Stimulated activated effector memory CD8-positive, alpha-beta T cell treated with anti-CD3 and anti-CD28 coated beads, Interleukin-12 subunit alpha, Interleukin-12 subunit beta, amount 100 ng/mL, for 72 hours (primary cell): Measurements from ENCODE around the gene SAPCD1.
A peak's percentile ranks its signal among the peaks of the same experiment; 100 is the strongest.

ENCODE experiments used
- ATAC-seq: fragments of 150-1000 bp; cut with Tn5 transposase; 2 replicates; pipeline ENCODE4 v1.10.0; 2021
- DNase-seq, 2 donors: peaks; one replicate each; pipeline ENCODE4 v3.0.0; 2021 to 2022; ENCODE audit warnings: low spot score in 2 of 2
- H3K27ac Mint-ChIP-seq: one replicate; pipeline ENCODE4 v1.8.0; 2022; ENCODE audit warnings: mild to moderate bottlenecking, mixed read lengths
- H3K36me3 Mint-ChIP-seq: one replicate; pipeline ENCODE4 v1.8.0; 2022; ENCODE audit warnings: mild to moderate bottlenecking, mixed read lengths
- H3K4me1 Mint-ChIP-seq: one replicate; pipeline ENCODE4 v1.8.0; 2022; ENCODE audit warnings: mixed read lengths
- H3K4me3 Mint-ChIP-seq: one replicate; pipeline ENCODE4 v1.8.0; 2022; ENCODE audit warnings: mild to moderate bottlenecking, mixed read lengths
- H3K9me3 Mint-ChIP-seq: one replicate; pipeline ENCODE4 v1.8.0; 2022; ENCODE audit warnings: mixed read lengths

The SAPCD1 gene

DNA sequence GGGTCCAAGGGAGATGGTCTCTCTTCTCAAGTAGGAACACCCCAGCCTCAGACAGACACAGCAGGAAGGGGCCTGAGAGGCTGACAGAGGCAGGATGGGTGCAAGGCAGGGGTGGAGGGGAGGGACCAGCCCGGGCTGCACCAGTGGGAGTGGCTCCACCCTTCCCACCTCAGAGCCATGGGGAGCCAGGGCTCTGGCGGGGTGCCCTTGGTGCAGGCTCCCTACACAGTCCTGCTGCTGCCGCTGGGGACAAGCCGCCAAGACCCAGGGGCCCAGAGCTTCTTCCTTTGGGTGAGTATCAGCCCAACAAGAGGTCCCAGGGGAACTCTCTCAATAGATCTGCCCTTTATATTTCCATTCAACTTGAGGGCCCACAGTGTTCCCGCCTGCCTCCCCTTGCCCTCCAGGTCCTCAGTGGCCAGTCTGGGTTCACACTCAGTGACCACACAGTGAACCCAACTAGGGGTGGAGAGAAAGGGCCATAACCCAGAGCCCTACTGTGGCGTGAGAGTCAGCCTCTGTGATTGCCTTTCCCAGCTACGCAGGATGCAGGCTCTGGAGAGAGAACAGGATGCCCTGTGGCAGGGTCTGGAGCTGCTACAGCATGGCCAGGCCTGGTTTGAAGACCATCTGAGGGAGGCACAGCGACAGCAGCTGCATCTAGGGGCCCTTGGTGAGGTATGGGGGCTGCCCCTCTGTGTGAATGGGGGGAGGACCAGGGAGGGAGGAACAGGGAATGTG, 592 bp downstream of the SAPCD1 start:
- Mint-ChIP-seq H3K9me3 (no peaks in the 10 kb centered on the region), H3K36me3 (peaks cover 22% of the 10 kb centered on the region), H3K4me3 (no peak overlapping the region), H3K4me1 (peaks cover 25% of the 10 kb centered on the region), H3K27ac (peak overlapping the region; percentile 88)
- DNase-seq, result no peak
- no peak for ATAC-seq

DNA sequence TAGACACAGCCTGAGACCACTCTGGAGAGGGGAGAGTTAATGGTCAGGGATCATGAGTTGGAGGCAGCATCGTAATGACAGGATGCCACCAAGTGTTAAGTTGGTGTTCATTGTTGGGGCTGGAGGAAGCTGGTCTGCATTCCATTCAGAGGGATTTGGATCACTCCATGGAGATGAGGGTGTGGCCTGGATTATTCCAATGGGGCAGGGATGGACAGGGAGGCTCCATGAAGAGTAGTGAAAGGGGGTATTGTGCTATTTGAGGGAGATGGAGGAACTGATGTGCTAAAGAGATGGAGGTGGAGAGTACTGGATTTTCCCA, 1.1 kb downstream of the SAPCD1 start:
- no peak overlapping the region for H3K4me3 Mint-ChIP-seq
- peak overlapping the region; percentile 88 for H3K27ac Mint-ChIP-seq
- no peak for ATAC-seq
- no peaks in the 10 kb centered on the region for H3K9me3 Mint-ChIP-seq
- peaks cover 22% of the 10 kb centered on the region for H3K36me3 Mint-ChIP-seq
- H3K4me1 Mint-ChIP-seq, result peaks cover 27% of the 10 kb centered on the region
- DNase-seq, result no peak

DNA sequence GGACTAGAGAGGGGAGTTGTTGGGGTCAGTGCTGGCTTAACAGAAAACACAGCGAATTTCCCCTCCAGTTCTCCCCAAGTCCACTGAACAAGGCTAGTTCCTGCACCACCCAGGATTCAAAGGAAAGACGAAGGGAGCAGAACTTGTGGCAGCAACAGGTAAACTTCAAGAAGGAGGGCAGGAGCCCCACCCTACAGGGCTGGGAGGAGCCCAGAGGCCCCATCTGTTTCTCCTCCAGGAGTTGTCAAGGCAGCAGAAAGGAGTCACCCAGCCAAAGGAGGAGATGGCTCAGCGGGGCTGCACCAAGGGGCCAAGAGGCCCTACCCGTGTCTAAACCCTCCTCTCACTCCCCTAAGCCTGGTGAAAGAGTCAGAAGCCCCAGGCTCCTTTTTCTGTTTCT, 1.7 kb downstream of the SAPCD1 start:
- no peak for DNase-seq
- no peak overlapping the region for H3K4me3 Mint-ChIP-seq
- H3K9me3 Mint-ChIP-seq, result no peaks in the 10 kb centered on the region
- ATAC-seq, result no peak
- H3K36me3 Mint-ChIP-seq, result peaks cover 22% of the 10 kb centered on the region
- peak overlapping the region; percentile 88 for H3K27ac Mint-ChIP-seq
- peaks cover 27% of the 10 kb centered on the region for H3K4me1 Mint-ChIP-seq

DNA sequence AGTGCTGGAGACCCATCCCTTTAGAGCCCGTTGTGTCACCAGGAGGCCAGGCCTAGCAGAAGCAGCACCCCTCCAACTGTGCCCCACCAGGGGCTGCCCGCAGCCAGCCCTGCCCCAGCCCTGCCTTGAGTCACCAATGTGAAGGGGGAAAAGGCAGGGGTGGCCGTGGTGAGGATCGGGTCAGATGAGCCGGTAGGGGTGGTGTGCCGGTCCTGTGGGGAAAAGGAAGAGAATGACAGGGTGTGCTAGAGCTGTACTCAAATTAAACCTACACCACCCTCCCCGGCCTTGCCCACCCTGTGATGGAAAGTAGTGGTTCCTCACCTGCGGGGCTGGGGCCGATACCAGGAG, 3.1 kb downstream of the SAPCD1 start:
- Mint-ChIP-seq H3K4me1 (peaks cover 35% of the 10 kb centered on the region), H3K4me3 (no peak overlapping the region), H3K36me3 (peaks cover 20% of the 10 kb centered on the region), H3K9me3 (no peaks in the 10 kb centered on the region), H3K27ac (peak overlapping the region; percentile 78)
- no peak for ATAC-seq
- DNase-seq, result no peak

DNA sequence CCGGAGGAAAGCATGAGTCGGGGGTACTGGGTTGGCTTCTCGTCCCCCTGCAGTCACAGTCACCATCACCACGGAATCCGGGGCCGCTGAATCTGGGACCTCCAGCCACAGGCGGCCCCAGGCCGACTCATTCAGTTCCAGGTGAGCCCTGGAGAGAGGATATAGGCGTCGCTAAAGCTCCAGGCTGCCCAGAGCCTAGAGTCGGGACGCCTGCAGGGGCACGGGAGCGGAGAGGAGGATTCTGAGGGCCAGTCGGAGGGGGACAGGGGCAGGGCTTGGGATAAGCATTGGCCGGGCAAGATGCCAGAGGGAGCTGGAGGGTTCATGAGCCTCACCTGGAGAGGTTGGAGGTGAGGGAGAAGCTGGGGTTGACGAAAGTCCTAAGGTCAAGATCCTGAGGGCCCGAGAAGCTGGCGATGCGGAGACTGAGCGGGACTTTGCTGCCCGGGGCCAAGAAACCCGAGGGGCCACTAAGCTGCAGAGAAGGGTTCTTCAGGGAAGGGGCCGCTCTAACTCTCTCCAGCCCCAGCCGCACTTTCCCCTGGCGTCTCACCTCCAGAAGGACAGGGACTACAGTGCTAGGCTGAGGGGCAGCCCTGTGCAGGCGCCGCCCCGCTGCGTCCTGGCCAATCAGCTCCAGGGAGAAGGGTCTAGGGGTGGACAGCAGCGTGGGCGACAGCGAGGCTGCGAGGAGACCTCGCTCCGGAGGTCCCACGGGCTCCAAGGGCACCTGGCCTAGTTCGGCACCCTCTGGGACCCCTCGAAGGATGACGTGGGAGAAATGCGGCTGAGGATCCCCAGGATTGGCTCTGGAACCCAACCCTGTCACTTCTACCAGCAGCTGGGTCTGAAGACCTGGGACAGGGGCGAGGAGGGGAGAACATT, 3.7 kb downstream of the SAPCD1 start:
- Mint-ChIP-seq H3K9me3 (no peaks in the 10 kb centered on the region), H3K27ac (peak overlapping the region; percentile 78), H3K4me3 (no peak overlapping the region), H3K36me3 (peaks cover 13% of the 10 kb centered on the region), H3K4me1 (peaks cover 35% of the 10 kb centered on the region)
- DNase-seq (no peak), ATAC-seq (no peak)

DNA sequence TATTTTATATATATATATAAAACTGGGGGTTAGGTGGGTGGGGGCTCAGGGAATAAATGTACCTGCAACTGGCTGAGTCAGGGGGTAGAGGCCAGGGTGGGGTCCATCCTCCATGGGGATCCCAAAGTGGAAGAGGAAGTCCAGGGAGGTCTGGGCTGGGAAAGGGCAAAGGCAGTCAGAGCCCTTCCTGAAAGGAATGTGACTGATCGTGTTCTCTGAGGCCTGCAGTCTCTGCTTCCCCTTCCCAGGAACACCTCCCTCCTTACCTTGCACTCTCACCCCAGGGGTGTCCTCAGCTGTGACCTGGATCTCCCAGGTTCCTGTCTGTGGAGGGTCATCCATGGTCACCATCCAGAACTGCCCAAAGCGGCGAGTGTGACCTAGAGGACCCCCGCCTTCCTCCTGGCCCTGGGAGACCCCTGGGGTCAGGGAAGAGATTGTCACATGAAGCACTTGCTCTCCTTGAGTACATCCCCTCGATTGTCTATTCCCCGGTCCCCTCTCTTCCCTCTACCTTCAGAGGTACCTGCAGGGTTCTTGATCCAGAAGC, 4.7 kb downstream of the SAPCD1 start:
- DNase-seq (no peak), ATAC-seq (no peak)
- H3K27ac Mint-ChIP-seq, result no peak overlapping the region
- H3K9me3 Mint-ChIP-seq, result no peaks in the 10 kb centered on the region
- peaks cover 31% of the 10 kb centered on the region for H3K4me1 Mint-ChIP-seq
- peaks cover 5% of the 10 kb centered on the region for H3K36me3 Mint-ChIP-seq
- no peak overlapping the region for H3K4me3 Mint-ChIP-seq

DNA sequence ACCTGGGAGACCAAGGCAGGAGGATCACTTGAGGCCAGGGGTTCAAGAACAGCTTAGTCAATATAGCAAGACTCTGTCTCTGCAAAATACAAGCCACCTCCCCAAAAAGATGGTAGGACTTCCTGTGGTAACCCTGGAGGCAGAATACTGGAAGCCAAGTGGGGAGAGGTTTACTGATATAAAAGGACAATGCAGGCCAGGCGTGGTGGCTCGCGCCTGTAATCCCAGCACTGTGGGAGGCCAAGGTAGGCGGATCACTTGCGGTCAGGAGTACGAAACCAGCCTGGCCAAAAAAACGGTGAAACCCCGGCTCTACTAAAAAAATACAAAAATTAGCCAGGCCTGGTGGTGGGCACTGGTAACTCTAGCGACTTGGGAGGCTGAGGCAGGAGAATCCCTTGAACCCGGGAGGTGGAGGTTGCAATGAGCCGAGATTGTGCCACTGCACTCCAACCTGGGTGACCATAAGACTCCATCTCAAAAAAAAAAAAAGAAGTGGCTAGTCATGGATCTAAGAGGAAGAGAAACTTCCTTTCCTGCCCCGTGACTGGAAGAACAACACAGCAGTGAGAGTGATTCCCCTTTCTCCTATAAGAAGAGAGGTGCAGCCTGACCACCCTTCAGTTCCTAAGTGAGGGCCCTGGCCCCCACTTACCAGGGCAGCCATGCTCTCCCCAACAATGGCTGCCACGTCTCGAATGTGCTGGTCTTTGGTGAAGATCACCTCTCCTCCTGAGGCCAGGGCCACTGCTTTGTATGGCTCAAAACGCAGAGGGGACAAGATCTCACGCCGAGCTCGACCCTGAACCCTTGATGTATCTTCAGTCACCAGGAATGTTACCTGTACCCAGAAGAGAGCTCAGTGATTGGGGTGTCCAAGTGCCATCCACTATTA, 6.2 kb downstream of the SAPCD1 start:
- H3K4me3 Mint-ChIP-seq, result no peak overlapping the region
- no peak for DNase-seq
- ATAC-seq, result no peak
- H3K9me3 Mint-ChIP-seq, result no peaks in the 10 kb centered on the region
- no peaks in the 10 kb centered on the region for H3K36me3 Mint-ChIP-seq
- H3K4me1 Mint-ChIP-seq, result peaks cover 33% of the 10 kb centered on the region
- no peak overlapping the region for H3K27ac Mint-ChIP-seq

DNA sequence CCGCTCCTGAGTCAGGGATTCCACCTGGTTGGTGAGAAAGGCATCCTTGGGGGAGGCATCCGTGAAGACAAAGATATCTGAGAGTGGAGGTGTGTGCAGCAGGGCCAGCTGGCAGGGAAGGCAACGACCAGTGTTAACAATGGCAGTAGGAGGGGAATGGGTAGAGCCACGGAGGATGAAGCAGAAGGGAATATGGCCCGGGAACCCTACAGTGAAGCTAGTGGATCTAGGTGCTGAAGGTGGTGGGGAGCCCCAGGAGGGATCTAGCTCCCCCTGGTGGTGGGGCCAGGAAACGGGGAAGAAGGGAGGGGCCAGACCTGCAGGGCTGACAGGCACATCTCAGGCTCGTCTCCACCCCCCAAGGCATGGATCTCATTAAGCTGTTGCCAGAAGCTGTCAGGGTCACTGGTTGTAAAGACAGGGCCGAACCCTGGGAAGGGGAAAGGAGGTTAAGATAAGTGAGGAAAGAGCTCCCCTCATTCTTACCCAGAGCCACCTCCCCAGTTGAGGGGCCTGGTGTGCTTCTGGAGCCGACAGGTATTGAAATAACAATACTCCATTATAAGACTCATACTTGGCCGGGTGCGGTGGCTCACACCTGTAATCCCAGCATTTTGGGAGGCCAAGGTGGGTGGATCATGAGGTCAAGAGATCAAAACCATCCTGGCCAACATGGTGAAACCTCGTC, 7.4 kb downstream of the SAPCD1 start:
- Mint-ChIP-seq H3K4me1 (peaks cover 30% of the 10 kb centered on the region), H3K27ac (peak overlapping the region; percentile 33)
- ATAC-seq, result peak; percentile 88

DNA sequence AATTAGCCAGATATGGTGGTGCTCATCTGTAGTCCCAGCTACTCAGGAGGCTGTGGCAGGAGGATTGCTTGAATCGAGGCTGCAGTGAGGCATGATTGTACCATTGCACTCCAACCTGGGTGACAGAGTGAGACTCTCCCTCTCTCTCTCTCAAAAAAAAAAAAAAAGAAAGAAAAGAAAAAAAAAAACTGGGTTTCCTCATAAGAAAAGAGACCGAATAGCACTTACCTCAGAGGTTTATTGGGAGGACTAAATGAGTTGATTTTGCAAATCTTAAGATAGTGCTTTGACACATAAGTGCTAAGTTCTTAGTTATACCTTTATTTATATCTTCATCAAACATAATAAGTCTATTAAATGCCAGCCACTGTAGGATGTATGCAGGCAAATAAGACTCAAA, 8.4 kb downstream of the SAPCD1 start:
- no peak overlapping the region for H3K27ac Mint-ChIP-seq
- H3K4me3 Mint-ChIP-seq, result no peak overlapping the region
- no peaks in the 10 kb centered on the region for H3K36me3 Mint-ChIP-seq
- peaks cover 34% of the 10 kb centered on the region for H3K4me1 Mint-ChIP-seq
- no peaks in the 10 kb centered on the region for H3K9me3 Mint-ChIP-seq
- DNase-seq (no peak), ATAC-seq (no peak)

More for the DNA sequence above, 7.4 kb downstream of the SAPCD1 start:
- H3K9me3 Mint-ChIP-seq, result no peaks in the 10 kb centered on the region
- H3K36me3 Mint-ChIP-seq, result no peaks in the 10 kb centered on the region
- DNase-seq, result peak; percentile 77 to 93
- no peak overlapping the region for H3K4me3 Mint-ChIP-seq

DNA sequence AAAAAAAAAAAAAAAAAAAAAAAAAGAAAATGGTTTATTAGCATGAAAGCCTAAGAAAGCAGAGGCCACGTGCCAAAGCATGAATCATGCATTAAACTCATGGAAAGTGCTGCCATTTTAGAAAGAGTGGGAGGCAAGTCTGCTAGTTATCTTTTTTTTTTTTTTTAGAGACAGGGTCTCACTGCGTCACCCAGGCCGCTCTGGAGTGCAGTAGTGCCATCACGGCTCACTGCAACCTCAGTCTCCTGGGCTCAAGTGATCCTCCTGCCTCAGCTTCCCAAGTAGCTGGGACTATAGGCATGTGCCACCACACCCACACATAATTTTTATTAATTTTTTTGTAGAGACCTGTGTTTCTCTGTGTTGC, 9.5 kb downstream of the SAPCD1 start:
- peak overlapping the region; percentile 37 for H3K4me3 Mint-ChIP-seq
- H3K4me1 Mint-ChIP-seq, result peaks cover 45% of the 10 kb centered on the region
- H3K27ac Mint-ChIP-seq, result no peak overlapping the region
- no peaks in the 10 kb centered on the region for H3K9me3 Mint-ChIP-seq
- ATAC-seq (no peak), DNase-seq (no peak)
- H3K36me3 Mint-ChIP-seq, result peaks cover 3% of the 10 kb centered on the region

DNA sequence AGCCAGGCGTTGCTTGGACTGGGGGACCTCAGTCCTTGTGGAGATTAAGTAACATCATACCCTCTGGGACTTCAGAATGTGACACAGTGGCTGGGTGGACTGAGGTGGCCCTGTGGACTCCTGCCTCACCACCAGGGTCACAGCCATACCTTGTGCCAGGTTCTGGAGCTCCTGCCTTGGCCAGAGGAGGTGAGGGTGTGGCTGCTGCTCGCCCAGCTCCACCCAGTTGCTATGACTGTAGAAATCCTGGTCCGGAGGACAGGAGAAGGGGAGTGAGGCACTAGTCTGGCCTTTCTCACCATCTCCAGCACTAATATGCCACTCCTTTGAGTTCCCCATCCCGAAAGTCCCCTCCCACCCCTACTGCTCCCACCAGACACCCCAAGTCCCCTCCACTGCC, 12.7 kb downstream of the SAPCD1 start:
- H3K9me3 Mint-ChIP-seq, result no peaks in the 10 kb centered on the region
- DNase-seq (no peak), ATAC-seq (no peak)
- peaks cover 28% of the 10 kb centered on the region for H3K36me3 Mint-ChIP-seq
- H3K27ac Mint-ChIP-seq, result peak overlapping the region; percentile 91
- peaks cover 39% of the 10 kb centered on the region for H3K4me1 Mint-ChIP-seq
- H3K4me3 Mint-ChIP-seq, result no peak overlapping the region

DNA sequence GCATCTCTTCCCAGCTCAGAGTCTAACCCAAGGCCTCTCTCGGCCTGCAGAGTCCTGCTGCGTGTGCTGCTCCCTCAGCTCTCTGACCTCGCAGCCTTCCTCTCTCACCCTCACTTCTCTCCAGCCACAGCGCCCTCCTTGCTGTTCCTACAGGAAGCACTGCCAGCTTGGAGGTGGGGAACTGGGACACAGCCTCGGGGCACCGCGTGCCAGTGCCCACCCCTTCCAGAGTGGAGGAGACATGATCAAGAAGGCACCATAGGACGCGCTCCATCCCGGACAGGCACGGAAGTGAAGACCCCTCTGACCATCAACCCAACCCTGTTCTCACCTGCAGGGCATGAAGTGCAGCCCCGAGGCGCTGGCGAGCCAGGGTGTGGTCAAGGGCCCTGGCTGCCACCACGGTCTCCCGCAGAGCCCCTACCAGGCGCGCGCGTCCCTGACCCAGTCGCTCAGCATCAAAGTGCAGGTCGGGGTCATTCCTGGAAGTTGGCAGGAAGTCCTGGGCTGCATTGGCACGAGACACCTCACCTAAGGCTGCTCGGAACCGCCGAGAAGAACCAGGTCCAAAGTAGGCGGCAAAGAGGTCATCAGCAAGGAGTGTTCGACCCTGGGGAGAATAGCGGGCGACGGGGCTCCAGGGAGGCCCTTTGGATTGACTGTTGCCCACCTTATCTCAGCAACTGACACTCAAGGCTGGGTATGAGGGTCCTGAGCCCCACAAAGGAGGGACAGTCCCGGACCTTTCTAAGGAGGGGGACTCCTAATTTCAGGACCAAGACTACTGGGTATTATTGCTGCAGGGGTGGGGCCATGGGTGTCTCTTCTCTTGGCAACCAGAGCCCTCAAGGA, 13.4 kb downstream of the SAPCD1 start:
- peak overlapping the region; percentile 68 for H3K4me3 Mint-ChIP-seq
- H3K27ac Mint-ChIP-seq, result peak overlapping the region; percentile 91
- ATAC-seq (no peak), DNase-seq (no peak)
- no peaks in the 10 kb centered on the region for H3K9me3 Mint-ChIP-seq
- H3K36me3 Mint-ChIP-seq, result peaks cover 29% of the 10 kb centered on the region
- H3K4me1 Mint-ChIP-seq, result peaks cover 39% of the 10 kb centered on the region

DNA sequence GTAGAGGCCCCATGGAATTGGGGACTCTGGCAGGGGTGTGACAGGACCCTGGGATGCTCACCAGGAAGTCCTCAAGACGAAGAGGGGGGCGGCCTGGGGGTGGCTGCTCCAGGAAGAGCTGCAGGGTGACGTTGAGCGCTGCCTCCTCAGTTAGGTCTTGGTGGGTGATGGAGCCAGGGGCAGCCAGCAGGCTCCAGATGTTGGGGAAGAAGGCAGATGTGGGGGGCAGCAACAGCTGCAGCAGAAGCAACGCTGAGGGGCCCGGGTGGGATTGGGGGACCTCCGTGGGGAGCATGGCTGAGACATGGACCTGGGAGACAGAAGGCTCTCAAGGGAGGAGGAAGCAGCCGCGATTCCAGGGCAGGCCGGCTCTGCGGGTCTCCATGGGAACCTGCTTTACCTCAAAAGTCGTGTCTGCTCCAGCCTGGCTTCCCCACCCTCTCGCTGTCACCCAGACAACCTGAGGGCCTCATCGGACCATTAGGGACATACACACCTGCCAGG, 14.1 kb downstream of the SAPCD1 start:
- no peak for ATAC-seq
- H3K9me3 Mint-ChIP-seq, result no peaks in the 10 kb centered on the region
- H3K4me3 Mint-ChIP-seq, result peak overlapping the region; percentile 68
- H3K27ac Mint-ChIP-seq, result peak overlapping the region; percentile 91
- no peak for DNase-seq
- H3K36me3 Mint-ChIP-seq, result peaks cover 31% of the 10 kb centered on the region
- H3K4me1 Mint-ChIP-seq, result peaks cover 39% of the 10 kb centered on the region
